NCI-H524 (cell line): ENCODE results near the gene KCNA3.

Experiments
- DNase-seq, 2 experiments: peaks; one replicate each; lab custom pipeline; 2025; lab: John Stamatoyannopoulos, UW

Gene KCNA3

GRCh38 chr1:110638058-110638457 is 36.7 kb downstream of the KCNA3 start:
- peak; percentile 61 to 92 for DNase-seq

- no peak for DNase-seq
These were observed 37.3 kb downstream of the KCNA3 start for GRCh38 chr1:110637475-110637874.

DNA sequence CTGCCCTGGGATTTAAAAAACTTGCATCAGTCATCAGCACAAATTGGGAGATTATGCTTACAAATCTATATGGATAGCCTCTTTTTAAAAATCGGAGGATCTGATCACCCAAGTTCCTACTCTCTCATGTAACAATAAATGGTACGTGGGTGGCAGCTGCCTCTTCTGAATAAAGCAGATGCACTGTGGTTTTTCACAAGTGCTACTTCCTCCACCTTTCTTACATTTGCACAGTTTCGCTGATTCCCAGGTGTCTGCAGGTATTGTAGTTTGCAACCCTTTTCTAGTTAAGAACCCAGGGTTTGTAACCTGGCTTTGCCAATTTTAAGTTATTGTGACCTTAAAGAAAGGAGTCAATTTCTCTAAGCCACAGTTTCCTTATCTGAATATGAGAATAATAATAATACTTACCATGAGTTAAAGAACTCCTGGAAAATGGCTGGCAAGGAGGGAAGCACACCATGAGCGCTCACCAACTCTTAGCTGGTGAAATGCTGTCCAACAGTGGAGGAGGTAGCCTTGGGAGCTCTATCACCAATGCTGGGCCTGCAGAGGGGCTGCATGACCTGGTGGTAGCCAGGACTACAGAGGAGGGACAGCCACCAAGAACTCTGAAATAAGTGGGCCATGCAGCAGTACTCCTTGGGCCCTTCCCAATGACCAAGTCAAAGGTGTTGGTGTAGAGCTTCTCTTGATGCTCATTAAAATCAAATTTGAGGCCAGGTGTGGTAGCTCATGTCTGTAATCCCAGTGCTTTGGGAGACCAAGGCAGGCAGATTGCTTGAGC is 38.4 kb downstream of the KCNA3 start:
- no peak for DNase-seq

DNA sequence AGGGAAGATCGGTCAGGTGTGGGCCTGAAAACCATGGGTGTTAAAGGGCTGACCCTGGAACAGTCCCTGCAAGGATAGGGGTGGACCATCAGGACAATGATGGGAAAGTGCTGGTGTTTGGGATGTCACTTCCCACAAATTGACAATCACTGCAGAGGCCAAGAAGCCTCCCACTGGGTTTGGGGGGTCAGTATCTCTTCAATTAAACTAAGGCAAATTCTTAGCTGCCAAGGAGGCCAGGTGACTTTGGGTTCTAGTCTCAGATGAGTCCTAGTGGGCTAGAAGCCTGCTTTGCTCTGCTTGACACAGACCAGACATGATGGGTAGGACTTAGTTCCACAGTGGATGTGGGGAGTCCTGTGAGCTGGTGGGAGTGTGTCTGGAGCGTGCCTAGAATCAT is 39.3 kb downstream of the KCNA3 start:
- no peak for DNase-seq

GRCh38 chr1:110634455-110635311 is 40.1 kb downstream of the KCNA3 start:
- peak; percentile 35 to 76 for DNase-seq

DNA sequence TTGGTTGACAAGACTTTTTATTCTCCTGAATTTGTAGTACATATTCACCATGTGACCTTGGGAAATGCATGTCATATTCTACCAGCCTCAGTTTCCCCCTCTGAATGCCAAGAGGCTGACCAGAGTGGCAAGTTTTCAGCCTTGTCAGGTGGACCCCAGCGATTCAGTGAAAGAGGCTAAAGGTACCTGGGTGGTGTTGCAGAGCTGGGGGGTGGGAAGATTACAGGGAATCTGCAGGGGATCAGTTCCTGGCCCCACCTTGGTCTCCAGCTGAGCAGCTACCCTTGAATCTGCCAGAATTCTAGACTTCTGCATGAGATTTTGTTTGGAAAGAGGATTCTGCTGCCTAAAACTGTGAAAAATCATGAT is 40.7 kb downstream of the KCNA3 start:
- no peak for DNase-seq

GRCh38 chr1:110633646-110634030 is 41.1 kb downstream of the KCNA3 start:
- DNase-seq, result no peak

DNA sequence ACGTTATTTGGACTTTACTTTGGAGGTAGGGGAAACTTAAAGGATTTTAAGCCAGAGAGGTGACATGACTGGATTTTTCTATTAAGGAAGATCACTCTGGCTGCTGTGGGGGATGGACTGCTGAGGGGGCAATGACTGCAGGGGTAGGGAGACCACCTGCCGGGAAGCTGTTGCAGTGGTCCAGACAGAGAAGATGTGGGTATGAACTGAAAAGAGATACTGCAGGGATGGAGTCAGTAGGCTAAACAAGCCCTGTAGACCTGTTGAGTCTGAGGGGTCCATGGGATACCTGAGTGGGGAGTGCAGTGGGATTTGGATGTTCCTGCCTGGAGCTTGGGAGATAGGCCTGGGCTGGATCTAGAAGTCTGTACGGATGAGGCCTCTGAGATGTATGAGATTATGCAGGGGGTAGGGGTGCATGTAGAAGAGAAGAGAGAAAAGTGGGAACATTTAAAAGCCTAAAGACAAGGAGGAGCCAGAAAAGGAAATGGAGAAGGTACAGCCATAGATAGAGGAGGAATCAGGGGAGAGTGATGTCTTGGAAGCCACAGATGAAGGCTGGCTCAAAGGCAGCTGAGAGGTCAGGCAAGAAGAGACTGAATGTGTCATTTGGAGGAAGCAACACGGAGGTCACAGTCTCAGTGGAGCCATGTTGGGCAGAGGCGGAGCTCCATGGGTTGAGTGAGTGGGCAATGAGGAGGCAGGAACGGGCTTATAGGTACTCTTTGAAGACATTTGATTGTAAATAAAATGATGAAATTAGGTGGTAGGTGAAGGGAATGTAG is 42.7 kb downstream of the KCNA3 start:
- no peak for DNase-seq

DNA sequence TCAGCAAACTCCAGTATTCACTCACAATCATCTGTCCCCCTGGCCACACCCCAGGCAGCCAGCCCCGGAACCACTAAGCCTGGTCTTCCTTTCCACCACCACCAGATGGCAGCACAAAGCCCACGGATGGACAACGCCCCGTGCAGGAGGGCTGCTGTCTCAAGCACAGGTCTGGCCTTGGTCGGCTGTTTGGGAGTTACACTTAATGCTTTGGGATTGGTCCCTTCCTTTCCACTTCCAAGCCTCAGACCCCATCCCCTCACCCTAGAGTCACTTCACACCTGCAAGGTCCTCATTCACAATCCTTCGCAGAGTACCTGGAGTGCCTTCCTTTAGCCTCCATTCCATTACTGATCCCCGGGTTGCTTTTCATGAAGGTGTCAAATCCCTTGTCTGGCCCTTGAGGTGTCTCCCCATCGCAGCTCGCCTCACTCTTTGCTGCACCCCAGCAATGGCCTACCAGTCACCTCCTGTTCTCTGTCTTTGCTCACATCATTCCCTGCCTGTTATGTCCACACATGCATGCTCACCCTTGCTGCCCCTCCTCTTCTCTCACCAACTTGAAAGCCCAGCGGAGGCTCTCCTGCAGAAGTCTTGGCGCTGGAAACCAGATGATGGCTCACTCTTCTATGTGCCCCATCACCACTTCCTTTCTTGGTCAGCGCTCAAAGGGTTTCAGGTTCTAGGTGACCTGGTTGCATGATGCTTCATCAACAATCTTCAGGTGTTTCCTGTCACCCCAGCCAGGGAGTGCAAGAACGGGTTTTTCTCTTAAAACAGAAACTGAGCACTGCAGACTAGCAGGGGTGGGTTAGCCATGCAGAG is 43.7 kb downstream of the KCNA3 start:
- DNase-seq, result peak; percentile 48 to 70

DNA sequence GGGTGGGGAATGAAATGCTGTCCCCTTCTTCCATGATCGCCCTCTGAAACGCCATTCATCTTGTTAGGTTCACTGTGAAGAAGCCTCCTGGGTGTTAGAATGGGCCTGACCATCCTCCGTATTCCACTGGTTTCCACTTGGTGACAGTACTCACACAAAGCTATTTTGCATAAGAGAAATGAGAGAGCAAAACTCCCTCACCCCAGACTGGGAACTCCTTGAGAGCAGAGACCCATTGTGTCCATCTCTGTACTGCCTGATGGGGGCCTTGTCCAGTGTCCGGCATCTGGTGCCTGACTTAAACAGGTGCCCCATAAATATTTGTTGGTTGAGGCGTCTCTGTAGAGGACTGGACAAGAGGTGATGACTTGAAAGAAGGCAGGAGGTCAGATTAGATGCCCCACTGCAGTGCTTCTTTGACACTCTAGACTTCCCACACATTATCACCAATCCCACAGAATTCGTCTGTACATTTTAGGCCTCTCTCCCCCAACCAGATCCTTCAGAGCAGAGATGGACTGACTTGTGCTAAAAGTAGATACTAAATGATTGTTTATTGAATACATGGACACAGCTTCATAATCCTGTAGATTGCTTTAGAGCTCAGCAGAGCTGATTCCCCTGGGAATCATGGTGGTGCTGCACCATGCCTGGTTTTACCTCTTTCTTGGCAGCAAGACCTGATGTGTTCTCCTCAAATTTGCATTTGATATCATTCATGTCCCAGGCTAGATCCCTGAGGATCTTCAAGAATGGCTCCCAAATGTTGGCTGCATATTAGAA is 46.2 kb downstream of the KCNA3 start:
- DNase-seq, result no peak

DNA sequence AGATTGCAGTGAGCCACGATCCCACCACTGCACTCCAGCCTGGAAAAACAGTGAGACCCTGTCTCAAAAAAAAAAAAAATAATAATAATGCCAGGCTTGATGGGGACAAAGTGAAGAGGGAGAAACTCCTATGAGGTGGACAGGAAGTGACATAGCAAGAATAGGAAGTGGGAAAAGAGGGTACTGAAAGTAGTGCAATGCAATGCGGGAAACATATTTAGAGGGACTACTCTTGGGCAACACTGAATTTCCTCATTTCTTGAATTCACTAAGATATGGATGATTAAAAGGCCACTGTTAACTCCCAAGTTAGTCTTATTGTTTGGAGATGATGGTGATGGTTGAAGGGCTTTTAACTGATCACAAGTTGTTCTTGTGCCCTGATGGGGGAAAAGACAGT is 47.0 kb downstream of the KCNA3 start:
- no peak for DNase-seq

DNA sequence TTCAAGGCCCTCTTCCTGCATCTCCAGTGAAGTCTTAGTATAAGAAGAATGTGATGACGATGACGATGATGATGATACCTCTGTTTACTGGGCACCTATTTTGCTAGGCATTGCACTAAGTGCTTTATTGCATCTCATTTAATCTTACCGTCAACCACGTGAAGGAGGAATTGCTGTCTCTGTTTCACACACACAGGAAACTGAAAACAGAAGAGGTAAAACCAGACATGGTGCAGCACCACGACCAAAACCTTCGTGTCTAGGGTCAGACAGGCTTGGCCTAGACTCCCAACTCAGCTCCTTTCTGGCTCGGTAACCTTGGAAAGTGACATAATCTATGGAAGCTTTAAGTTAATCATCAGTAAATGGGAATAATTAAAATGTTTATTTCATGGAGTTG is 47.9 kb downstream of the KCNA3 start:
- no peak for DNase-seq
